Breast epithelium (tissue), 4 donors: ENCODE data around the gene ADAMTS8. TPM values are rescaled to one million over a fixed set of nuclear protein-coding genes. Genes with fewer than 3 reads are reported as not detected.

ENCODE experiments used
- DNase-seq, 2 donors: peaks; one replicate each; pipeline ENCODE4 v3.0.0-alpha.2; 2019; ENCODE audit warnings: low spot score in 2 of 2
- H3K27ac ChIP-seq, 2 donors: fragments of 200-600 bp; sonication (generic) in 1 of 2; one replicate each; pipeline ENCODE4 v1.5.1; 2016 to 2019; ENCODE audit warnings: mild to moderate bottlenecking in 1 of 2
- H3K27me3 ChIP-seq, 2 donors: fragments of 200-600 bp; sonication (generic) in 1 of 2; one replicate each; pipeline versions ENCODE4 v1.5.1 to v1.6.0; 2017 to 2019; ENCODE audit warnings: control low read depth in 1 of 2, mild to moderate bottlenecking in 1 of 2
- H3K36me3 ChIP-seq: fragments of 200-600 bp; one replicate; pipeline ENCODE4 v1.5.1; 2019
- H3K4me1 ChIP-seq, 2 donors: fragments of 200-600 bp; sonication (generic); one replicate each; pipeline ENCODE4 v1.5.1; 2016 to 2019; ENCODE audit warnings: control low read depth in 1 of 2
- H3K4me3 ChIP-seq, 3 donors: fragments of 200-600 bp; sonication (generic); 1 replicate in 2 of 3; 2 replicates in 1 of 3; pipeline ENCODE4 v1.5.1; 2016 to 2019; ENCODE audit warnings: mild to moderate bottlenecking in 3 of 3, moderate library complexity in 2 of 3
- H3K9me3 ChIP-seq, 2 donors: fragments of 200-600 bp; sonication (generic) in 1 of 2; one replicate each; pipeline ENCODE4 v1.5.1; 2016 to 2019; ENCODE audit warnings: control low read depth in 1 of 2
- CTCF ChIP-seq, 3 donors: fragments of 450-650 bp; IDR thresholded peaks; one replicate each; pipeline ENCODE4 v1.5.1; 2016 to 2017; ENCODE audit warnings: antibody characterized with exemption in 3 of 3, mild to moderate bottlenecking in 3 of 3, moderate library complexity in 3 of 3
- POLR2A ChIP-seq: fragments of 450-650 bp; IDR thresholded peaks from one replicate; pipeline ENCODE4 v1.6.1; 2016; ENCODE audit warnings: antibody characterized with exemption, mild to moderate bottlenecking, moderate library complexity
- POLR2AphosphoS5 ChIP-seq, 3 donors: sonication (generic); formaldehyde crosslinking; IDR thresholded peaks; one replicate each; pipeline ENCODE4 v1.6.1; 2017; ENCODE audit warnings: antibody characterized with exemption in 3 of 3
- intact Hi-C: fragments of 100-400 bp; cut with DNase I; formaldehyde crosslinking; loops from one replicate; pipeline ENCODE4 v1.15.1; 2023; ENCODE audit warnings: low total_unique reads
- total RNA-seq, 3 donors: library from RNA; depleted of rRNA; stranded (reverse); fragments of >200 nt; gene quantifications; one replicate each; pipeline ENCODE4 v1.1.0, GENCODE V29; 2016

Gene ADAMTS8
- total RNA-seq, 3 donors from 2014 or later: 0.32 to 2.0 (median 0.44) TPM

GRCh38 chr11:130431801-130432200 lies 3.4 kb upstream of the ADAMTS8 start:
- TF ChIP-seq POLR2A (no peak), POLR2AphosphoS5 (IDR thresholded peaks at IDR 0.05) (no peak), CTCF (IDR thresholded peaks at IDR 0.05) (no peak)
- no peak overlapping the region for H3K27ac ChIP-seq
- no peaks in the 10 kb centered on the region for H3K36me3 ChIP-seq
- H3K27me3 ChIP-seq: peaks cover 0 to 27% of the 10 kb centered on the region in 2 donors
- DNase-seq: no peak
- H3K4me3 ChIP-seq: no peak overlapping the region
- intact Hi-C loops: no loop called here
- no peaks in the 10 kb centered on the region for H3K9me3 ChIP-seq
- peaks cover 7 to 10% of the 10 kb centered on the region in 2 donors for H3K4me1 ChIP-seq

- peaks cover 7 to 14% of the 10 kb centered on the region in 2 donors for H3K4me1 ChIP-seq
- intact Hi-C loops: no loop called here
- H3K27ac ChIP-seq: no peak overlapping the region
- peaks cover 0 to 31% of the 10 kb centered on the region in 2 donors for H3K27me3 ChIP-seq
- no peak overlapping the region for H3K4me3 ChIP-seq
- TF ChIP-seq CTCF (IDR thresholded peaks at IDR 0.05): peak; percentile 45 to 76 (median 64)
- no peak for TF ChIP-seq POLR2A
- no peaks in the 10 kb centered on the region for H3K9me3 ChIP-seq
- DNase-seq: peak; percentile 70 to 72
- H3K36me3 ChIP-seq: no peaks in the 10 kb centered on the region
Observed at GRCh38 chr11:130431331-130431773, 2.9 kb upstream of the ADAMTS8 start.

GRCh38 chr11:130429983-130430382 lies 1.6 kb upstream of the ADAMTS8 start:
- Histone ChIP-seq H3K9me3 (no peaks in the 10 kb centered on the region), H3K4me1 (peaks cover 7 to 14% of the 10 kb centered on the region in 2 donors), H3K27me3 (peaks cover 0 to 31% of the 10 kb centered on the region in 2 donors), H3K4me3 (no peak overlapping the region), H3K27ac (no peak overlapping the region), H3K36me3 (no peaks in the 10 kb centered on the region)
- intact Hi-C loops: no loop called here
- no peak for DNase-seq
- no peak for TF ChIP-seq POLR2AphosphoS5 (IDR thresholded peaks at IDR 0.05)
- TF ChIP-seq CTCF (IDR thresholded peaks at IDR 0.05): no peak
- TF ChIP-seq POLR2A: no peak

- Histone ChIP-seq H3K27ac (no peak overlapping the region), H3K36me3 (no peaks in the 10 kb centered on the region), H3K4me1 (peaks cover 7 to 14% of the 10 kb centered on the region in 2 donors), H3K9me3 (no peaks in the 10 kb centered on the region), H3K27me3 (peaks cover 0 to 31% of the 10 kb centered on the region in 2 donors), H3K4me3 (peak overlapping the region in 1 of 3 donors; percentile 81)
- TF ChIP-seq POLR2A (no peak), POLR2AphosphoS5 (IDR thresholded peaks at IDR 0.05) (no peak), CTCF (IDR thresholded peaks at IDR 0.05) (no peak)
- DNase-seq: no peak
- intact Hi-C loops: no loop called here
Observed at GRCh38 chr11:130429120-130429681, 792 bp upstream of the ADAMTS8 start.

GRCh38 chr11:130427581-130428315 lies 661 bp downstream of the ADAMTS8 start:
- H3K27ac ChIP-seq: no peak overlapping the region
- no peaks in the 10 kb centered on the region for H3K9me3 ChIP-seq
- DNase-seq: no peak
- H3K36me3 ChIP-seq: no peaks in the 10 kb centered on the region
- intact Hi-C loops: no loop called here
- peak overlapping the region; percentile 30 to 81 (median 49) for H3K4me3 ChIP-seq
- peak in 1 of 3 donors; percentile 24 for TF ChIP-seq CTCF (IDR thresholded peaks at IDR 0.05)
- no peak for TF ChIP-seq POLR2A
- no peak for TF ChIP-seq POLR2AphosphoS5 (IDR thresholded peaks at IDR 0.05)
- H3K4me1 ChIP-seq: peaks cover 7 to 14% of the 10 kb centered on the region in 2 donors
- H3K27me3 ChIP-seq: peaks cover 0 to 31% of the 10 kb centered on the region in 2 donors
